H1 (cell line): ENCODE results near the gene PRKN. TPM values are rescaled to one million over a fixed set of nuclear protein-coding genes. Genes with fewer than 3 reads are reported as not detected.

Source experiments
- CTCF ChIA-PET: fragments of 300-600 bp; sonication (Branson Sonifier 250); formaldehyde crosslinking; loops from one replicate; lab custom pipeline; 2021; ENCODE audit not compliant: partially characterized antibody; lab: Charles Lee
- POLR2A ChIA-PET: fragments of 300-600 bp; sonication (Branson Sonifier 250); formaldehyde crosslinking; loops from one replicate; lab custom pipeline; 2021; ENCODE audit warnings: inconsistent platforms; ENCODE audit not compliant: partially characterized antibody; lab: Charles Lee
- DNase-seq, 2 experiments: peaks; one replicate each; pipeline versions ENCODE4 v3.0.0 to v3.0.0-alpha.2; 2010 to 2022; ENCODE audit warnings: low spot score in 2 of 2, low read depth in 1 of 2, mixed read lengths in 1 of 2
- FAIRE-seq: peaks from 2 replicates; lab custom pipeline; 2011; peaks lifted over from hg19 to GRCh38; lab: Jason Lieb, UNC
- H2AFZ ChIP-seq: 2 replicates; pipeline ENCODE4 v1.8.1; 2012; ENCODE audit warnings: low read length, inconsistent platforms
- H2AK5ac ChIP-seq: 2 replicates; pipeline ENCODE4 v1.6.1; 2013; ENCODE audit warnings: low read depth, low read length
- H2BK120ac ChIP-seq: replicated peaks from 2 replicates; pipeline ENCODE3; 2013; ENCODE audit warnings: low read depth, low read length, inconsistent platforms
- H2BK12ac ChIP-seq: 2 replicates; pipeline ENCODE4 v1.6.1; 2013; ENCODE audit warnings: low read depth, low read length
- H2BK15ac ChIP-seq: 2 replicates; pipeline ENCODE4 v1.6.1; 2013; ENCODE audit warnings: low read length
- H2BK20ac ChIP-seq: 2 replicates; pipeline ENCODE4 v1.6.1; 2013; ENCODE audit warnings: low read length
- H2BK5ac ChIP-seq: 2 replicates; pipeline ENCODE4 v1.6.1; 2013; ENCODE audit warnings: low read depth, low read length
- H3K14ac ChIP-seq: 2 replicates; pipeline ENCODE4 v1.6.1; 2013; ENCODE audit warnings: inconsistent platforms; ENCODE audit not compliant: insufficient read length
- H3K18ac ChIP-seq: 2 replicates; pipeline ENCODE4 v1.6.1; 2013; ENCODE audit warnings: low read length; ENCODE audit errors: extremely low read depth
- H3K23ac ChIP-seq: 2 replicates; pipeline ENCODE4 v1.6.1; 2013; ENCODE audit warnings: inconsistent platforms; ENCODE audit not compliant: insufficient read length
- H3K23me2 ChIP-seq: 2 replicates; pipeline ENCODE4 v1.6.1; 2013; ENCODE audit warnings: low read depth, low read length
- H3K27ac ChIP-seq: 2 replicates; pipeline ENCODE4 v1.6.1; 2011; ENCODE audit warnings: low read depth, low read length, inconsistent platforms
- H3K27me3 ChIP-seq, 4 experiments: replicated peaks in 1 of 4; 1 replicate in 1 of 4; 2 replicates in 3 of 4; pipeline versions ENCODE4 v1.6.1 to v1.8.1; 2011 to 2013; ENCODE audit warnings: low read length in 3 of 4, mild to moderate bottlenecking in 3 of 4, inconsistent platforms in 2 of 4, mixed read lengths in 2 of 4, moderate library complexity in 1 of 4; ENCODE audit not compliant: control insufficient read depth in 3 of 4, insufficient read depth in 3 of 4; ENCODE audit errors: extremely low read depth in 1 of 4
- H3K36me3 ChIP-seq, 4 experiments: 2 replicates each; pipeline versions ENCODE4 v1.6.1 to v1.8.1; 2011 to 2013; ENCODE audit warnings: mild to moderate bottlenecking in 4 of 4, low read length in 3 of 4, moderate library complexity in 2 of 4, control low read depth in 1 of 4, inconsistent platforms in 1 of 4; ENCODE audit not compliant: insufficient read depth in 4 of 4, control insufficient read depth in 2 of 4
- H3K4ac ChIP-seq: replicated peaks from 2 replicates; pipeline ENCODE3; 2013; ENCODE audit warnings: low read length, low read depth, mixed read lengths, inconsistent platforms; ENCODE audit not compliant: insufficient read length
- H3K4me1 ChIP-seq, 4 experiments: replicated peaks in 1 of 4; 1 replicate in 1 of 4; 2 replicates in 3 of 4; pipeline versions ENCODE4 v1.6.1 to v1.8.1; 2011 to 2013; ENCODE audit warnings: low read length in 3 of 4, inconsistent platforms in 2 of 4, mixed read lengths in 1 of 4; ENCODE audit not compliant: insufficient read depth in 4 of 4, control insufficient read depth in 3 of 4
- H3K4me2 ChIP-seq, 2 experiments: 2 replicates each; pipeline versions ENCODE4 v1.6.1 to v1.8.1; 2011 to 2013; ENCODE audit warnings: low read depth in 2 of 2, low read length in 2 of 2, control low read depth in 1 of 2, inconsistent platforms in 1 of 2, mild to moderate bottlenecking in 1 of 2; ENCODE audit not compliant: insufficient read depth in 1 of 2
- H3K4me3 ChIP-seq, 4 experiments: fragments of 200-600, 300-600 bp in 1 of 4; sonication (generic), shearing (Covaris generic), sonication (Bioruptor Twin) in 1 of 4; 2 replicates each; pipeline versions ENCODE4 v1.5.1 to v1.8.1; 2011 to 2016; ENCODE audit warnings: low read length in 4 of 4, low read depth in 3 of 4, control low read depth in 2 of 4, inconsistent platforms in 2 of 4, mild to moderate bottlenecking in 2 of 4, mixed read lengths in 1 of 4, moderate library complexity in 1 of 4; ENCODE audit not compliant: insufficient read depth in 2 of 4; ENCODE audit errors: extremely low read depth in 1 of 4
- H3K56ac ChIP-seq: replicated peaks from 2 replicates; pipeline ENCODE3; 2013; ENCODE audit warnings: low read depth, mild to moderate bottlenecking, mixed read lengths, low read length, inconsistent platforms; ENCODE audit not compliant: insufficient read length
- H3K79me1 ChIP-seq: 2 replicates; pipeline ENCODE4 v1.6.1; 2013; ENCODE audit warnings: low read depth, low read length, control low read depth
- H3K79me2 ChIP-seq, 2 experiments: 2 replicates each; pipeline versions ENCODE4 v1.6.1 to v1.8.1; 2012 to 2013; ENCODE audit warnings: low read length in 2 of 2, mild to moderate bottlenecking in 2 of 2, inconsistent platforms in 1 of 2; ENCODE audit not compliant: insufficient read depth in 2 of 2, control insufficient read depth in 1 of 2
- H3K9ac ChIP-seq, 4 experiments: replicated peaks in 1 of 4; 1 replicate in 1 of 4; 2 replicates in 3 of 4; pipeline versions ENCODE4 v1.6.1 to v1.8.1; 2011 to 2013; ENCODE audit warnings: low read depth in 3 of 4, low read length in 3 of 4, control low read depth in 2 of 4, mild to moderate bottlenecking in 2 of 4, moderate library complexity in 2 of 4, inconsistent platforms in 1 of 4; ENCODE audit errors: extremely low read depth in 1 of 4
- H3K9me3 ChIP-seq, 2 experiments: 2 replicates each; pipeline versions ENCODE4 v1.6.1 to v1.8.1; 2012 to 2013; ENCODE audit warnings: mild to moderate bottlenecking in 2 of 2, moderate library complexity in 2 of 2, control low read depth in 1 of 2, inconsistent platforms in 1 of 2, low read depth in 1 of 2, low read length in 1 of 2, mixed read lengths in 1 of 2; ENCODE audit not compliant: insufficient read depth in 2 of 2
- H4K20me1 ChIP-seq, 2 experiments: replicated peaks in 1 of 2; 2 replicates each; pipeline versions ENCODE3 to v1.8.1; 2011 to 2013; ENCODE audit warnings: inconsistent platforms in 2 of 2, low read length in 2 of 2, mild to moderate bottlenecking in 1 of 2; ENCODE audit not compliant: insufficient read depth in 2 of 2, control insufficient read depth in 1 of 2
- H4K5ac ChIP-seq: 2 replicates; pipeline ENCODE4 v1.6.1; 2013; ENCODE audit warnings: low read length, low read depth, mixed read lengths, inconsistent platforms; ENCODE audit not compliant: insufficient read length
- H4K8ac ChIP-seq: 2 replicates; pipeline ENCODE4 v1.8.0; 2013; ENCODE audit warnings: mild to moderate bottlenecking, moderate library complexity, low read length, inconsistent platforms; ENCODE audit not compliant: insufficient read depth; ENCODE audit errors: extremely low read depth
- H4K91ac ChIP-seq: replicated peaks from 2 replicates; pipeline ENCODE3; 2013; ENCODE audit warnings: low read length, mixed read lengths, inconsistent platforms; ENCODE audit not compliant: insufficient read length
- CREB1 ChIP-seq: IDR thresholded peaks from 2 replicates; pipeline ENCODE4 v1.6.1; 2012; ENCODE audit warnings: inconsistent platforms
- HDAC2 ChIP-seq, 2 experiments: fragments of 300-600 bp in 1 of 2; sonication (generic) in 1 of 2; IDR thresholded peaks; 2 replicates each; pipeline ENCODE4 v1.6.1; 2011 to 2012; ENCODE audit warnings: low read depth in 2 of 2, low read length in 2 of 2, mild to moderate bottlenecking in 2 of 2, moderate library complexity in 2 of 2, borderline replicate concordance in 1 of 2, inconsistent platforms in 1 of 2
- JUND ChIP-seq: IDR thresholded peaks from 2 replicates; pipeline ENCODE4 v1.6.1; 2011; ENCODE audit warnings: mild to moderate bottlenecking, improper control_type of control experiment, low read length
- POLR2AphosphoS5 ChIP-seq: IDR thresholded peaks from 2 replicates; pipeline ENCODE4 v1.6.1; 2011; ENCODE audit warnings: low read depth, low read length
- RAD21 ChIP-seq, 2 experiments: IDR thresholded peaks in 1 of 2; conservative IDR thresholded peaks in 1 of 2; 2 replicates each; pipeline ENCODE4 v1.6.1; 2011; ENCODE audit warnings: low read depth in 2 of 2, low read length in 2 of 2, improper control_type of control experiment in 1 of 2, inconsistent platforms in 1 of 2, mild to moderate bottlenecking in 1 of 2, moderate library complexity in 1 of 2
- RFX5 ChIP-seq: IDR thresholded peaks from 2 replicates; pipeline ENCODE4 v1.6.1; 2011; ENCODE audit warnings: low read depth, low read length, improper control_type of control experiment, borderline replicate concordance
- SIX5 ChIP-seq: IDR thresholded peaks from 2 replicates; pipeline ENCODE4 v1.6.1; 2011; ENCODE audit warnings: mild to moderate bottlenecking, low read depth, low read length
- SP1 ChIP-seq: IDR thresholded peaks from 2 replicates; pipeline ENCODE4 v1.6.1; 2011; ENCODE audit warnings: low read depth, low read length
- SP4 ChIP-seq: IDR thresholded peaks from 2 replicates; pipeline ENCODE4 v1.6.1; 2012; ENCODE audit warnings: low read length, inconsistent platforms
- TCF12 ChIP-seq: IDR thresholded peaks from 2 replicates; pipeline ENCODE4 v1.6.1; 2011; ENCODE audit warnings: low read depth, mild to moderate bottlenecking, low read length
- YY1 ChIP-seq: IDR thresholded peaks from 2 replicates; pipeline ENCODE4 v1.6.1; 2011; ENCODE audit warnings: low read depth, mild to moderate bottlenecking, low read length
- WGBS, 2 experiments: shearing (Covaris generic) in 1 of 2; methylation state at CpG; one replicate each; pipeline versions ENCODE4 v1.1.6 to v1.1.7; 2013 to 2015; ENCODE audit warnings: low lambda C conversion rate in 2 of 2, mixed read lengths in 2 of 2, inconsistent platforms in 1 of 2, low coverage in 1 of 2, missing lambda C conversion rate in 1 of 2; ENCODE audit not compliant: insufficient replicate concordance in 2 of 2, insufficient coverage in 1 of 2, insufficient read length in 1 of 2; ENCODE audit errors: extremely low coverage in 1 of 2, missing lambda C conversion rate in 1 of 2; 5-methylcytosine and 5-hydroxymethylcytosine counted together
- polyA plus RNA-seq, 7 experiments: library from polyadenylated mRNA; depleted of rRNA in 3 of 7; stranded (reverse) in 5 of 7; unstranded in 2 of 7; fragments of >200 nt in 5 of 7; fragments of 200-250 nt in 2 of 7; gene quantifications; 1 replicate in 5 of 7; 2 replicates in 1 of 7; 4 replicates in 1 of 7; pipeline versions ENCODE4 v1.2.1 to v1.2.3, GENCODE V29; 2011 to 2013; ENCODE audit warnings: missing spikeins in 2 of 7, mixed read lengths in 2 of 7
- total RNA-seq: library from RNA; stranded (reverse); fragmentation: NEBNext Ultra II Directional; extraction: Animal tissue kit (Norgen Biotek cat#: 25700); gene quantifications from 2 replicates; pipeline ENCODE4 v1.2.1, GENCODE V29; 2021

PRKN gene
- total and polyA plus RNA-seq, 2 of the 8 experiments (the other 6 are each of a cell fraction or from before 2014, with no cell fraction given), result 0.13 to 0.29 TPM

GRCh38 chr6:162596676-162597075 is 130.9 kb downstream of the PRKN start:
- no peak overlapping the region for H2BK5ac ChIP-seq

More at GRCh38 chr6:162596676-162597075, 130.9 kb downstream of the PRKN start:
- H3K23me2 ChIP-seq, result no peaks in the 10 kb centered on the region
- no peak overlapping the region for H4K8ac ChIP-seq
- H4K20me1 ChIP-seq, result no peaks in the 10 kb centered on the region
- no peaks in the 10 kb centered on the region for H3K9me3 ChIP-seq
- no peak overlapping the region for H2BK120ac ChIP-seq
- H2BK15ac ChIP-seq, result no peak overlapping the region
- H2BK20ac ChIP-seq, result no peak overlapping the region
- H3K79me1 ChIP-seq, result no peaks in the 10 kb centered on the region
- no peak overlapping the region for H4K91ac ChIP-seq
- H3K18ac ChIP-seq, result no peak overlapping the region
- ChIA-PET POLR2A (interaction anchor here (0.6 kb wide), 1 partner anchor 16 kb away, joined by 3 read pairs; no protein-coding TSS in a partner anchor), CTCF (interaction anchor here (0.6 to 0.7 kb wide), 2 partner anchors 177 to 848 kb away, joined by 3 read pairs; no protein-coding TSS in a partner anchor)
- H4K5ac ChIP-seq, result no peak overlapping the region
- H3K36me3 ChIP-seq, result no peaks in the 10 kb centered on the region
- no peak overlapping the region for H3K56ac ChIP-seq
- H2AFZ ChIP-seq, result no peak overlapping the region
- H3K27me3 ChIP-seq, result no peaks in the 10 kb centered on the region
- H3K79me2 ChIP-seq, result no peaks in the 10 kb centered on the region
- 100% methylated on average over 5 of the region's 5 CpGs; no CpG with 5 or more reads in 1 of the 2 experiments for WGBS, 2 experiments
- no peak overlapping the region for H3K23ac ChIP-seq
- H3K4me3 ChIP-seq, result no peak overlapping the region
- TF ChIP-seq SIX5 (no peak), RAD21 (IDR thresholded peaks at IDR 0.05 in 1 of 2, conservative IDR thresholded peaks at IDR 0.05 in 1 of 2; ENCODE audit: low read depth in 2 of 2, low read length in 2 of 2) (no peak), CREB1 (no peak), HDAC2 (IDR thresholded peaks at IDR 0.05; ENCODE audit: borderline replicate concordance in 1 of 2, low read depth in 2 of 2, low read length in 2 of 2) (no peak), SP1 (no peak), POLR2AphosphoS5 (no peak), YY1 (no peak), SP4 (no peak), JUND (no peak), TCF12 (no peak), RFX5 (no peak)
- H3K4me2 ChIP-seq, result no peak overlapping the region
- H3K4ac ChIP-seq, result no peak overlapping the region
- DNase-seq (no peak), FAIRE-seq (no peak)
- no peak overlapping the region for H3K27ac ChIP-seq
- no peak overlapping the region for H3K9ac ChIP-seq
- H2AK5ac ChIP-seq, result no peak overlapping the region
- no peak overlapping the region for H3K14ac ChIP-seq
- H3K4me1 ChIP-seq, result no peaks in the 10 kb centered on the region
- no peak overlapping the region for H2BK12ac ChIP-seq
